Testis (tissue), 3 donors: ENCODE data around the gene DGKB. TPM values are rescaled to one million over a fixed set of nuclear protein-coding genes. Genes with fewer than 3 reads are reported as not detected.
A peak's percentile ranks its signal among the peaks of the same experiment; 100 is the strongest.

Experiments used
- DNase-seq: peaks from one replicate; pipeline ENCODE4 v3.0.0-alpha.2; 2019
- H3K27ac ChIP-seq, 2 donors: fragments of 200-600 bp; sonication (generic); one replicate each; pipeline ENCODE4 v1.5.1; 2019
- H3K27me3 ChIP-seq: fragments of 200-600 bp; sonication (generic); one replicate; pipeline ENCODE4 v1.5.1; 2019
- H3K36me3 ChIP-seq: fragments of 200-600 bp; sonication (generic); one replicate; pipeline ENCODE4 v1.5.1; 2017; ENCODE audit warnings: low read depth; ENCODE audit errors: missing control alignments
- H3K4me1 ChIP-seq: fragments of 200-600 bp; sonication (generic); one replicate; pipeline ENCODE4 v1.5.1; 2019
- H3K4me3 ChIP-seq, 2 donors: fragments of 200-600 bp; sonication (generic); one replicate each; pipeline ENCODE4 v1.5.1; 2017 to 2019
- H3K9me3 ChIP-seq: fragments of 200-600 bp; sonication (generic); one replicate; pipeline ENCODE4 v1.5.1; 2017
- POLR2A ChIP-seq: fragments of 450-650 bp; IDR thresholded peaks from one replicate; pipeline ENCODE4 v1.6.1; 2017; ENCODE audit warnings: antibody characterized with exemption, mild to moderate bottlenecking, moderate library complexity
- WGBS, 2 donors: methylation state at CpG; one replicate each; pipeline ENCODE4 v1.1.5; 2018; 5-methylcytosine and 5-hydroxymethylcytosine counted together
- intact Hi-C: fragments of 100-400 bp; cut with DNase I; formaldehyde crosslinking; loops from one replicate; pipeline ENCODE4 v1.15.1; 2023; ENCODE audit warnings: low total_unique reads
- polyA plus RNA-seq: library from polyadenylated mRNA; stranded (reverse); fragments of 350-450 nt; fragmentation: Illumina TruSeq; extraction: RNeasy Lipid Tissue Mini Kit (QIAGEN cat#74804); gene quantifications from one replicate; pipeline ENCODE4 v1.2.3, GENCODE V29; 2014; ENCODE audit warnings: low read depth, low replicate concordance; ENCODE audit not compliant: insufficient read depth
- total RNA-seq, 2 donors: library from RNA; depleted of rRNA; stranded (reverse); fragments of >200 nt; gene quantifications; one replicate each; pipeline ENCODE4 v1.2.3, GENCODE V29; 2016
- TF ChIP-seq, protein P1 (sequence below), 3 experiments: fragments of 450-650 bp in 2 of 3; fragments of 200-600 bp in 1 of 3; sonication (generic) in 1 of 3; IDR thresholded peaks; one replicate each; pipeline ENCODE4 v1.5.1; 2016 to 2019; ENCODE audit warnings: antibody characterized with exemption in 3 of 3, mild to moderate bottlenecking in 2 of 3, moderate library complexity in 1 of 3

Gene DGKB
- total and polyA plus RNA-seq, 3 donors from 2014 or later = 0.17 to 1.1 (median 0.55) TPM

GRCh38 chr7:14714161-14714728 lies 188.3 kb downstream of the DGKB start:
- Histone ChIP-seq H3K36me3 (no peaks in the 10 kb centered on the region), H3K27me3 (no peaks in the 10 kb centered on the region), H3K9me3 (no peaks in the 10 kb centered on the region), H3K27ac (no peak overlapping the region), H3K4me1 (no peaks in the 10 kb centered on the region), H3K4me3 (no peak overlapping the region)
- intact Hi-C loops = no loop called here
- no peak for TF ChIP-seq POLR2A
- TF ChIP-seq, protein P1, sequence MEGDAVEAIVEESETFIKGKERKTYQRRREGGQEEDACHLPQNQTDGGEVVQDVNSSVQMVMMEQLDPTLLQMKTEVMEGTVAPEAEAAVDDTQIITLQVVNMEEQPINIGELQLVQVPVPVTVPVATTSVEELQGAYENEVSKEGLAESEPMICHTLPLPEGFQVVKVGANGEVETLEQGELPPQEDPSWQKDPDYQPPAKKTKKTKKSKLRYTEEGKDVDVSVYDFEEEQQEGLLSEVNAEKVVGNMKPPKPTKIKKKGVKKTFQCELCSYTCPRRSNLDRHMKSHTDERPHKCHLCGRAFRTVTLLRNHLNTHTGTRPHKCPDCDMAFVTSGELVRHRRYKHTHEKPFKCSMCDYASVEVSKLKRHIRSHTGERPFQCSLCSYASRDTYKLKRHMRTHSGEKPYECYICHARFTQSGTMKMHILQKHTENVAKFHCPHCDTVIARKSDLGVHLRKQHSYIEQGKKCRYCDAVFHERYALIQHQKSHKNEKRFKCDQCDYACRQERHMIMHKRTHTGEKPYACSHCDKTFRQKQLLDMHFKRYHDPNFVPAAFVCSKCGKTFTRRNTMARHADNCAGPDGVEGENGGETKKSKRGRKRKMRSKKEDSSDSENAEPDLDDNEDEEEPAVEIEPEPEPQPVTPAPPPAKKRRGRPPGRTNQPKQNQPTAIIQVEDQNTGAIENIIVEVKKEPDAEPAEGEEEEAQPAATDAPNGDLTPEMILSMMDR (IDR thresholded peaks at IDR 0.05) = no peak
- DNase-seq = no peak
- WGBS, 2 donors = 79 to 99% methylated on average over 3 of the region's 3 CpGs

- H3K27ac ChIP-seq = no peak overlapping the region
- H3K4me3 ChIP-seq = no peak overlapping the region
- DNase-seq = no peak
- no peaks in the 10 kb centered on the region for H3K36me3 ChIP-seq
- intact Hi-C loops = no loop called here
- no peaks in the 10 kb centered on the region for H3K4me1 ChIP-seq
- no peaks in the 10 kb centered on the region for H3K9me3 ChIP-seq
- no peak for TF ChIP-seq POLR2A
- TF ChIP-seq, protein P1 (IDR thresholded peaks at IDR 0.05) = no peak
- H3K27me3 ChIP-seq = no peaks in the 10 kb centered on the region
Observed at GRCh38 chr7:14698239-14698638, 204.3 kb downstream of the DGKB start.

- H3K9me3 ChIP-seq = no peaks in the 10 kb centered on the region
- no peak for DNase-seq
- no peak overlapping the region for H3K27ac ChIP-seq
- TF ChIP-seq POLR2A = no peak
- TF ChIP-seq, protein P1 (IDR thresholded peaks at IDR 0.05) = no peak
- H3K27me3 ChIP-seq = no peaks in the 10 kb centered on the region
- no peaks in the 10 kb centered on the region for H3K36me3 ChIP-seq
- H3K4me1 ChIP-seq = no peaks in the 10 kb centered on the region
- H3K4me3 ChIP-seq = no peak overlapping the region
- intact Hi-C loops = no loop called here
Observed at GRCh38 chr7:14697684-14698083, 204.9 kb downstream of the DGKB start.

- intact Hi-C loops = no loop called here
- peak; percentile 87 for DNase-seq
- H3K36me3 ChIP-seq = no peaks in the 10 kb centered on the region
Observed at GRCh38 chr7:14691597-14692203, 210.9 kb downstream of the DGKB start.

More at GRCh38 chr7:14691597-14692203, 210.9 kb downstream of the DGKB start:
- 2% methylated on average over 3 of the region's 3 CpGs for WGBS, 2 donors
- no peaks in the 10 kb centered on the region for H3K4me1 ChIP-seq
- H3K9me3 ChIP-seq = no peaks in the 10 kb centered on the region
- H3K27me3 ChIP-seq = no peaks in the 10 kb centered on the region
- no peak overlapping the region for H3K27ac ChIP-seq
- TF ChIP-seq, protein P1 (IDR thresholded peaks at IDR 0.05) = peak; percentile 58 to 93 (median 70)
- TF ChIP-seq POLR2A = no peak
- H3K4me3 ChIP-seq = no peak overlapping the region
